ENCODE data around the gene ZNF778. TPM values are rescaled to one million over a fixed set of nuclear protein-coding genes. Genes with fewer than 3 reads are reported as not detected.

The ZNF778 gene
- total and polyA plus RNA-seq, 2 of the 8 experiments (the other 6 are each of a cell fraction or from before 2014, with no cell fraction given), result 9.5 to 21.9 TPM

DNA sequence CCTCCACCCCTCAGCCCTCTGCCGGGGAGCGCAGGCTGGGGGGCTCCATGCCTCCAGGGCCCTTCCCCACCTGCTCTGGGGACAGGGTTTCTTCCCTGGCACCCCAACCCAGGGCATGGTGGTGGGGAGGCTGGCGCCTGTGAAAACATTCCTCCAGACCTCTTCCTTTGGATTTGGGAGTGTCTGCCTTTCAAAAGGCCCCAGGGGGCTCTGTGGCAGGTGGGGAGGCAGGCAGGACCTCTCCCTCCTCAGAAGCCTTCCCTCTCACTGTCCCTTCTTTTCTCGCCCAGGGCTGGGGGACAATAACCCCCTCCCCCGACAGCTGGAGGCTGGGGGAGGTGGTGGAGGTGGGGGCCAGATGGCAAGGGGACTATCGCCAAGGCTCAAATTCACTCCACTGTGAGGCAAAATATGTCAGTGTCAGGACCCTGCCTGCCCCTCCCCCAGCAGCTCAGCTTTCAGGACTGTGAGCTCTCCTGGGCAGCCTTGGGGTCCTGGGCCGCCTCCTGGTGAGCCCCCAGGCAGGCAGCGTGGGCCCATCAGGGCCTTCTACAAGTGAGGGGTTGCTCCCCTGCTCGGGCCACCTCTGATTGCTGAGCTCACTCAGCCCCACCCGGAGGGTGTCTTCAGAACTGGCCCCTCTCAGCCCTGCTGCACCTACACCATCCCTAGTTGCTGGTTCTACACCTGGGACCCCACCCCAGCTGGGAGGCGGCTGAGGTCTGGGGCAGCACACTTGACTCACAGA, 44.2 kb upstream of the ZNF778 start (continued):
- TF ChIP-seq, protein P1, sequence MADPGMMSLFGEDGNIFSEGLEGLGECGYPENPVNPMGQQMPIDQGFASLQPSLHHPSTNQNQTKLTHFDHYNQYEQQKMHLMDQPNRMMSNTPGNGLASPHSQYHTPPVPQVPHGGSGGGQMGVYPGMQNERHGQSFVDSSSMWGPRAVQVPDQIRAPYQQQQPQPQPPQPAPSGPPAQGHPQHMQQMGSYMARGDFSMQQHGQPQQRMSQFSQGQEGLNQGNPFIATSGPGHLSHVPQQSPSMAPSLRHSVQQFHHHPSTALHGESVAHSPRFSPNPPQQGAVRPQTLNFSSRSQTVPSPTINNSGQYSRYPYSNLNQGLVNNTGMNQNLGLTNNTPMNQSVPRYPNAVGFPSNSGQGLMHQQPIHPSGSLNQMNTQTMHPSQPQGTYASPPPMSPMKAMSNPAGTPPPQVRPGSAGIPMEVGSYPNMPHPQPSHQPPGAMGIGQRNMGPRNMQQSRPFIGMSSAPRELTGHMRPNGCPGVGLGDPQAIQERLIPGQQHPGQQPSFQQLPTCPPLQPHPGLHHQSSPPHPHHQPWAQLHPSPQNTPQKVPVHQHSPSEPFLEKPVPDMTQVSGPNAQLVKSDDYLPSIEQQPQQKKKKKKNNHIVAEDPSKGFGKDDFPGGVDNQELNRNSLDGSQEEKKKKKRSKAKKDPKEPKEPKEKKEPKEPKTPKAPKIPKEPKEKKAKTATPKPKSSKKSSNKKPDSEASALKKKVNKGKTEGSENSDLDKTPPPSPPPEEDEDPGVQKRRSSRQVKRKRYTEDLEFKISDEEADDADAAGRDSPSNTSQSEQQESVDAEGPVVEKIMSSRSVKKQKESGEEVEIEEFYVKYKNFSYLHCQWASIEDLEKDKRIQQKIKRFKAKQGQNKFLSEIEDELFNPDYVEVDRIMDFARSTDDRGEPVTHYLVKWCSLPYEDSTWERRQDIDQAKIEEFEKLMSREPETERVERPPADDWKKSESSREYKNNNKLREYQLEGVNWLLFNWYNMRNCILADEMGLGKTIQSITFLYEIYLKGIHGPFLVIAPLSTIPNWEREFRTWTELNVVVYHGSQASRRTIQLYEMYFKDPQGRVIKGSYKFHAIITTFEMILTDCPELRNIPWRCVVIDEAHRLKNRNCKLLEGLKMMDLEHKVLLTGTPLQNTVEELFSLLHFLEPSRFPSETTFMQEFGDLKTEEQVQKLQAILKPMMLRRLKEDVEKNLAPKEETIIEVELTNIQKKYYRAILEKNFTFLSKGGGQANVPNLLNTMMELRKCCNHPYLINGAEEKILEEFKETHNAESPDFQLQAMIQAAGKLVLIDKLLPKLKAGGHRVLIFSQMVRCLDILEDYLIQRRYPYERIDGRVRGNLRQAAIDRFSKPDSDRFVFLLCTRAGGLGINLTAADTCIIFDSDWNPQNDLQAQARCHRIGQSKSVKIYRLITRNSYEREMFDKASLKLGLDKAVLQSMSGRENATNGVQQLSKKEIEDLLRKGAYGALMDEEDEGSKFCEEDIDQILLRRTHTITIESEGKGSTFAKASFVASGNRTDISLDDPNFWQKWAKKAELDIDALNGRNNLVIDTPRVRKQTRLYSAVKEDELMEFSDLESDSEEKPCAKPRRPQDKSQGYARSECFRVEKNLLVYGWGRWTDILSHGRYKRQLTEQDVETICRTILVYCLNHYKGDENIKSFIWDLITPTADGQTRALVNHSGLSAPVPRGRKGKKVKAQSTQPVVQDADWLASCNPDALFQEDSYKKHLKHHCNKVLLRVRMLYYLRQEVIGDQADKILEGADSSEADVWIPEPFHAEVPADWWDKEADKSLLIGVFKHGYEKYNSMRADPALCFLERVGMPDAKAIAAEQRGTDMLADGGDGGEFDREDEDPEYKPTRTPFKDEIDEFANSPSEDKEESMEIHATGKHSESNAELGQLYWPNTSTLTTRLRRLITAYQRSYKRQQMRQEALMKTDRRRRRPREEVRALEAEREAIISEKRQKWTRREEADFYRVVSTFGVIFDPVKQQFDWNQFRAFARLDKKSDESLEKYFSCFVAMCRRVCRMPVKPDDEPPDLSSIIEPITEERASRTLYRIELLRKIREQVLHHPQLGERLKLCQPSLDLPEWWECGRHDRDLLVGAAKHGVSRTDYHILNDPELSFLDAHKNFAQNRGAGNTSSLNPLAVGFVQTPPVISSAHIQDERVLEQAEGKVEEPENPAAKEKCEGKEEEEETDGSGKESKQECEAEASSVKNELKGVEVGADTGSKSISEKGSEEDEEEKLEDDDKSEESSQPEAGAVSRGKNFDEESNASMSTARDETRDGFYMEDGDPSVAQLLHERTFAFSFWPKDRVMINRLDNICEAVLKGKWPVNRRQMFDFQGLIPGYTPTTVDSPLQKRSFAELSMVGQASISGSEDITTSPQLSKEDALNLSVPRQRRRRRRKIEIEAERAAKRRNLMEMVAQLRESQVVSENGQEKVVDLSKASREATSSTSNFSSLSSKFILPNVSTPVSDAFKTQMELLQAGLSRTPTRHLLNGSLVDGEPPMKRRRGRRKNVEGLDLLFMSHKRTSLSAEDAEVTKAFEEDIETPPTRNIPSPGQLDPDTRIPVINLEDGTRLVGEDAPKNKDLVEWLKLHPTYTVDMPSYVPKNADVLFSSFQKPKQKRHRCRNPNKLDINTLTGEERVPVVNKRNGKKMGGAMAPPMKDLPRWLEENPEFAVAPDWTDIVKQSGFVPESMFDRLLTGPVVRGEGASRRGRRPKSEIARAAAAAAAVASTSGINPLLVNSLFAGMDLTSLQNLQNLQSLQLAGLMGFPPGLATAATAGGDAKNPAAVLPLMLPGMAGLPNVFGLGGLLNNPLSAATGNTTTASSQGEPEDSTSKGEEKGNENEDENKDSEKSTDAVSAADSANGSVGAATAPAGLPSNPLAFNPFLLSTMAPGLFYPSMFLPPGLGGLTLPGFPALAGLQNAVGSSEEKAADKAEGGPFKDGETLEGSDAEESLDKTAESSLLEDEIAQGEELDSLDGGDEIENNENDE (IDR thresholded peaks at IDR 0.05; ENCODE audit: insufficient replicate concordance, low read length), result no peak
- TF ChIP-seq YY1 (IDR thresholded peaks at IDR 0.05; ENCODE audit: low read depth, low read length), result no peak
- no peak for TF ChIP-seq PHF8 (conservative IDR thresholded peaks at IDR 0.05; ENCODE audit: low read depth, low read length)
